Stimulated activated effector memory CD8-positive, alpha-beta T cell treated with anti-CD3 and anti-CD28 coated beads, Interleukin-12 subunit alpha, Interleukin-12 subunit beta, amount 100 ng/mL, for 72 hours (primary cell): ENCODE data around the gene FAM111A.
A peak's percentile ranks its signal among the peaks of the same experiment; 100 is the strongest.

Source experiments
- ATAC-seq: fragments of 150-1000 bp; cut with Tn5 transposase; 2 replicates; pipeline ENCODE4 v1.10.0; 2021
- DNase-seq, 2 donors: peaks; one replicate each; pipeline ENCODE4 v3.0.0; 2021 to 2022; ENCODE audit warnings: low spot score in 2 of 2
- H3K27ac Mint-ChIP-seq: one replicate; pipeline ENCODE4 v1.8.0; 2022; ENCODE audit warnings: mild to moderate bottlenecking, mixed read lengths
- H3K36me3 Mint-ChIP-seq: one replicate; pipeline ENCODE4 v1.8.0; 2022; ENCODE audit warnings: mild to moderate bottlenecking, mixed read lengths
- H3K4me1 Mint-ChIP-seq: one replicate; pipeline ENCODE4 v1.8.0; 2022; ENCODE audit warnings: mixed read lengths
- H3K4me3 Mint-ChIP-seq: one replicate; pipeline ENCODE4 v1.8.0; 2022; ENCODE audit warnings: mild to moderate bottlenecking, mixed read lengths
- H3K9me3 Mint-ChIP-seq: one replicate; pipeline ENCODE4 v1.8.0; 2022; ENCODE audit warnings: mixed read lengths

FAM111A gene

DNA sequence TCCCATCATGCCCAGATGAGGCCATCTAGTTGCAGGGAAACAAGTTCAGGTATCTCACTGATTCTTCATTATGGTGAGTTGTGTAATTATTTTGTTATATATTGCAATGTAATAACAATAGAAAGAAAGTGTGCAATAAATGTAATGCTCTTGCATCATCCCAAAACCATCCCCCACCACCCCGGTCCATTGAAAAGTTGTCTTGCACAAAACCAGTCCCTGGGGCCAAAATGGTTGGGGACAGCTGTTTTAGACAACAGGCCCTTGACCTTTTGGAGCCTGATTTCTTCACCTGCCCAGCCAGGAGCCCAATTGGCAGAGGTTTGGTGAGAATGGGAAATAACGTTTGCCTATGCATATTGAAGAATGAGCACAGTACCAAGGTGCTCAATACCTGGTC lies 54.1 kb downstream of the FAM111A start:
- ATAC-seq (no peak), DNase-seq (no peak)
- Mint-ChIP-seq H3K36me3 (no peaks in the 10 kb centered on the region), H3K27ac (no peak overlapping the region), H3K4me1 (peaks cover 8% of the 10 kb centered on the region), H3K4me3 (no peak overlapping the region), H3K9me3 (no peaks in the 10 kb centered on the region)

DNA sequence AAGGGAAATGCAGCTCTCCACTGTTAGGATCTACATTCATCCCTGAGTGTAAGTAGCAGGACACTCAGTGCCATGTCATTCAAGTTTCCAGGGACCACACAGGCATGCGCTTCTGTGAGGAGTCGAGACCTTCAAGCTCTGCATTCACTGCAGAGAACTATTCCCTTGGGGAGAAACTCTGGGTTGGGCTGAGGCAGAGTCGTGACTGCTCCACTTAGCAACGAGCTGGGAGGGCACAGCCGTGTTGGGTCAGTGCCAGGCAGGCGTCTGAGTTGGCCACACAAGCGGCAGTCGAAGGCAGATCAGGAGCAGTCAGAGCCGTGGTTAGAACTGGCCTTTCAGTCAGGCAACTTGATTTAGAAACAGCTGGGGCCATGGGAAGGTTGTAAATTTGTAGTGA lies 55.3 kb downstream of the FAM111A start:
- H3K27ac Mint-ChIP-seq: no peak overlapping the region
- ATAC-seq (no peak), DNase-seq (no peak)
- no peaks in the 10 kb centered on the region for H3K36me3 Mint-ChIP-seq
- peaks cover 8% of the 10 kb centered on the region for H3K4me1 Mint-ChIP-seq
- H3K9me3 Mint-ChIP-seq: no peaks in the 10 kb centered on the region
- H3K4me3 Mint-ChIP-seq: no peak overlapping the region

DNA sequence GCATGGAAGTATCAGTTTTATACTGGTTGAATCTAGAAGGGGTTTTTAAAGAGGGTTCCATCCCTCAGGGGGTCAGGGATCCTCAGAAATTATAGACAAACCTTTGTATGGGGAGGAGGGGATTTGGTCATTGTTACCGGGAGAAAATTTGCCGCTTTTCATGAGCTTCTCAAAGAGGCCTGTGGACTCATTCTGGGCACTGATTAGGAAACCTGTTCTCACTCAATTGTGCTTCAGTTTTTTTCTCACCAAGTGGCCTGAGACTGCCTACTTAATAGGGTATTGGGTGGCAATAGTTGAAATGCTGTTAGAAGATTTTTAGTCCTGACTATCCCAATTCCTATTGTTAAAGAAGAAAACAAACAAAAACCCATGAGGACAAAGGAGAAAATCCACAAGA lies 56.1 kb downstream of the FAM111A start:
- Mint-ChIP-seq H3K9me3 (no peaks in the 10 kb centered on the region), H3K4me3 (no peak overlapping the region), H3K27ac (no peak overlapping the region), H3K4me1 (peaks cover 8% of the 10 kb centered on the region), H3K36me3 (no peaks in the 10 kb centered on the region)
- DNase-seq: no peak
- no peak for ATAC-seq

DNA sequence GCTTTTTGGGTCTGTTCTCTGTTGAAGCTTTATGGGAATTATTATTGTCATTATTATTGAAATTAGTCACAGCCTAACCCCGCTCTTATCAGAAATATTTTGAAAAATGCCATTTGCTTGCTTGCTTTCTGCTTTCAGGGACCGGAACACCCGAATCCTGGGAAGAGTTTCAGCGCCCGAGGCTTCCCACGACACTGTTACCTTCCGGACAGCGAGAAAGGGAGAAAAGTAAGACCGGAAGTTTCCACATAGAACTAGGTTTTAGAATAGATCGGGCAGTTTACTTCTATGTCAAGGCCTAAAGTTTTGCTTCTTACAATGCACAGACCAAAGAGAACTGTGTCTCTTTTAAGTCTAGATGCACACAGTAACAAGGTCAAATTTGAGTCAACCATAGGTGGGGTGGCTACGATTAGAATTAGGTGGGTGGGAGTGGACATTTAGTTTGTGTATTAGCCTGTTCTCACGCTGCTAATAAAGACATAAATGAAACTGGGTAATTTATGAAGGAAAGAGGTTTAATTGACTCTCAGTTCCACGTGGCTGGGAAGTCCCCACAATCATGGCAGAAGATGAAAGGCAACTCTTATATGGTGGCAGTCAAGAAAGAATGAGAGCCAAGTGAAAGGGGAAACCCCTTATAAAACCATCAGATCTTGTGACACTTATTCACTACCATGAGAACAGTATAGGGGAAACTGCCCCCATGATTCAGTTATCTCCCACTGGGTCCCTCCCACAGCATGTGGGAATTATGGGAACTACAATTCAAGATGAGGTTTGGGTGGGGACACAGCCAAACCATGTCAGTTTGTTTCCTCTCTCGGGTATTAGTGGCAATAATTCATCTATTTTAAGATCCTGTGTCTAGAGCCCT lies 57.1 kb downstream of the FAM111A start:
- DNase-seq (no peak), ATAC-seq (peak; percentile 66)
- no peak overlapping the region for H3K27ac Mint-ChIP-seq
- H3K36me3 Mint-ChIP-seq: no peaks in the 10 kb centered on the region
- no peak overlapping the region for H3K4me3 Mint-ChIP-seq
- H3K9me3 Mint-ChIP-seq: no peaks in the 10 kb centered on the region
- H3K4me1 Mint-ChIP-seq: peaks cover 8% of the 10 kb centered on the region

DNA sequence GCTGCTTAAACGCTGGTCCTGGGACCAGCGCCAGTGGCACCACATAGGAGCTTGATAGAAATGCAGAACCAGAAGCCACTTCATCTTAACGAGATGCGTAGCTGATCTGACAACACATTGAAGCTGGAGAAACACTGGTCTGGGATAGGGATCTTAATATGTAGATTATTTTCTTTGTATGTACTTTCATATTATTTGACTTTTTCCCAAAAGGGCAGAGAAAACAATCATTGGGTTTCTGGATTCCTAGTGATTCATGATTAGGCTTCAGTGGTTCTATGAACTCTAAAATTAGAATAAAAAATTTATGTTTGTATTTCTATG lies 57.7 kb downstream of the FAM111A start:
- no peak overlapping the region for H3K4me3 Mint-ChIP-seq
- peaks cover 8% of the 10 kb centered on the region for H3K4me1 Mint-ChIP-seq
- DNase-seq: no peak
- H3K9me3 Mint-ChIP-seq: no peaks in the 10 kb centered on the region
- H3K36me3 Mint-ChIP-seq: no peaks in the 10 kb centered on the region
- no peak overlapping the region for H3K27ac Mint-ChIP-seq
- ATAC-seq: peak; percentile 28

DNA sequence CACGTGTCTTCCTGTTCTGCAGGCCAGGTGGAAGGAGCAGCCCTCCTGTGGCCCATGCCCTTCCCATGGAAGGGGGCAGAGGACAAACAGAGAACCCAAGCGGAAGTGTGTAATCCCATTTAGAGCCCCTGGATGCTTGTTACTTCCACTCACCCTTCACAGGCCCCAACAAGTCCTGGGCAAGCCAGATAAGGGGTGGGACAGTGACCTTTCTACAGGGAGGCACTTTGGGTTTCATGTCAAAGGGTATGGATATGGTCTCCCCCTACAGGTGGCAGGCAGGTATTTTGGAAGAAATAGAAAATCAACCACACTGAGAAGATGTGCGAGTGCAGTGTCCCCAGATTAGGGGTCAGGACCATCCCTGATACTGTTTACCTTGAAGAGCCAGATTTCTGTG lies 58.7 kb downstream of the FAM111A start:
- ATAC-seq: no peak
- DNase-seq: no peak
- Mint-ChIP-seq H3K27ac (peak overlapping the region; percentile 3), H3K4me1 (peaks cover 8% of the 10 kb centered on the region), H3K9me3 (no peaks in the 10 kb centered on the region), H3K36me3 (no peaks in the 10 kb centered on the region), H3K4me3 (no peak overlapping the region)
